SKM-1 (cell line): ENCODE data around the gene KCNJ10.

Source experiments
- DNase-seq: peaks from one replicate; lab custom pipeline; 2025; ENCODE audit not compliant: unreplicated experiment; lab: John Stamatoyannopoulos, UW

The KCNJ10 gene

GRCh38 chr1:159972443-159973205 is 97.3 kb downstream of the KCNJ10 start:
- DNase-seq, result no peak

GRCh38 chr1:159970932-159971342 is 99.0 kb downstream of the KCNJ10 start:
- no peak for DNase-seq

DNA sequence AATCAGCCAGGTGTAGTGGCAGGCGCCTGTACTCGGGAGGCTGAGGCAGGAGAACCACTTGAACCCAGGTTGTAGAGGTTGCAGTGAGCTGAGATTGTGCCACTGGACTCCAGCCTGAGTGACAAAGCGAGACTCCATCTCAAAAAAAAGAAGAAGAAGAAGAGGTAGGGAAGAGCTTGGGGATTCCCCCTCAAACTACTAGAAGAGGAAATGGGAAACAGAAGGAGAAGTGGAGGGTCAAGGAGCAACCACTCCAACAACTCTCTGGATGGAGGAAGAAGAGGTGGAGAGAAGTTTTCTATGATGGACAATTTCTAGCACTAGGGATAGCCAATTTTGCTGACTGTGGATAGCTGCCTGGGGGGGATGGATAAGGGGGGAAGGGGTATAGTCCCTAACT is 101.1 kb downstream of the KCNJ10 start:
- no peak for DNase-seq

DNA sequence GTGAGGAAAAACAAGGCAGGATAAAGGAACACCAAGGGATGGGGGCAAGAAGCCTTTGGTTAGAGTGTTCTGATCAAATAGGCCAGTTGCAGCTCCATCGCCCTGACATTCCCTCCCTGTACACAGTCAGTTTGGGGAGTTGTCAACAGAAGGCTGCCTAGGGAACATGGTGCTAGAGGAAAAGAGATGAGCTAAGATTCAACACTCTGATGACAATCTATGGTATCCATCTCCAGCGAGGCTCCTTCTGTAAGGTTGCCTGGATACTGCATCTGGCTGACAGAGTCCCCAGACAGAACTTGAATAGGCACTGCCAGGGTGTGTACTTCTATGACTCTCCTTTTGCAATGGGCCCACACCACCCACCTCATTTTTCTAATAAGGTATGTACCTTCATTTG is 104.7 kb downstream of the KCNJ10 start:
- no peak for DNase-seq

- no peak for DNase-seq
Measured at GRCh38 chr1:159964144-159964543, 105.8 kb downstream of the KCNJ10 start.

- no peak for DNase-seq
Measured at GRCh38 chr1:159962176-159962575, 107.8 kb downstream of the KCNJ10 start.

GRCh38 chr1:159961636-159962035 is 108.3 kb downstream of the KCNJ10 start:
- DNase-seq, result no peak

- DNase-seq, result no peak
Measured at GRCh38 chr1:159960721-159961381, 109.1 kb downstream of the KCNJ10 start.

GRCh38 chr1:159959451-159959850 is 110.5 kb downstream of the KCNJ10 start:
- no peak for DNase-seq

DNA sequence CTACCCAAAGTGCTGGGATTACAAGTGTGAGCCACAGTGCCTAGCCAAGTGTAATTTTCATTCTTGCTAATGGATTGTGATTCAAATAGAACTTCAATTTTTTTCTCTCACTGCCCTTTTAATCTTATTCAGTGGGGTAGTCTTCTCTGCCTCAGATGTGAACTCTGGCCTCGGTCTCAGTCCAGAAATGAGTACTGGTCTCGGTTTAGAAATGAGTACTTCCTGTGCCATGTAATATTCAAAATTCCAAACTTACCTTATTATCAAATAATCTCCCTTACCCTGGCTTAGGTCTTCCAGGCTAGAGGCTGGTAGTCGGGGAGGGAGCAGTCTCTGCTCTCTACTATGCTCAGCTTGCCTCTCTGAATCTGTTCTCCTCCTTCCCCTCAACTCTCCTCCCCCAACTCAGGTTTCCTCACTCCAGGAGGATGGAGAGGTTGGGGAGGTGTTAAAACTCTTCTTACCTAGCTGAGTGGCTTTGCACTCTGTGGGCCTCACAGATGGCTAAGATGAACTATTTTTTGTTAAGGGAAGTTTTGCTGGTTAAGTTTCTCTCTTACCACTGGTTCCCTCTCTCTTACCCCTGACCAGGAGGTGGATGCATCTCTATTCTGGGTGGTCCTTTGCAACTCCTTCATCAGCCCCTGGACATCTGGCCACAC is 111.1 kb downstream of the KCNJ10 start:
- no peak for DNase-seq

GRCh38 chr1:159957824-159958268 is 112.1 kb downstream of the KCNJ10 start:
- DNase-seq, result no peak

GRCh38 chr1:159955456-159955855 is 114.5 kb downstream of the KCNJ10 start:
- DNase-seq, result no peak

DNA sequence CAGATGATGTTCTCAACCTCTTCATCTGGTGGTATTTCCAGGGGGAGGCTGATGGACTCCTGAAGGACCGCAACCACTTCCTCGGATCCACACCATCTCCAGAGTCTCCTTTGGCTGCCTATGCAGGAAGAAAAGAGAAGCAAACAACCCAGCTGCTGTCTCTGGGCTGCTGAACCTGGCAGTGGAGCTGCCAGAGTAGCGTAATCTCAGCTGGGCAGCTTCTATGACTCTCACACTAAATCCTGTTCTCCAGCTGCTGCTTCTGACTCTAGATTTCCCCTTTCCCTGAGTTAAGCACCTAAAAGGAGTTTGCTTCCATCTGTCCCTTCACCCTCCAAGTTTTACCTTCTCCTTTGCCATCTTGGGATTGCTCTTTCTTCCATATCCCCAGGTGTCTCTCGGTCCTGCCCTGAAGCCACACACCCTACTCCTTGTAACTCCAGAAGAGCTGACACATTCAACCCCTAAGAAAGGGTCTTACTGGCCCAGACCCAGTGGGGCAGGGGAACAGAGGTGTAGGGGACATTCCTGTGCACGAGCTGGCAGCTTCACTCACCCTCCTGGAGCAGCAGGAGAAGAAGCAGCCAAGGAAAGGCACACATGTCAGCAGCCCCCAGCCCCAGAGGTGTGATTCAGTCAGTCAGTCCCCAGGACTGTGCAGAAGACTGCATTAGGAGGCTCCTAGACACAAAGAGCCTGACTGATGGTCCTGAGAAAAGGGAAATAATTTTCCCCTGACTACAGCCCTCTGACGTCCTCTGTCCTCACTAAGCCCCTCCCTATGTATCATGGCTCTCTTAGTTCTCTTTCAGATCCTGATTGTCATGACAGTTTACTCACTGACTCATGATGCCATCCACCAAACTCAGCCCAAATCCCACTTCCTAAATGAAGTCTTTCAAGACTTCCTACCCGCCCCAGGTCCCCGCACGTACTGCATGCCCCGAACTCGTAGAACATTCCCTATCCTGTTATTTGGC is 116.1 kb downstream of the KCNJ10 start, which contains the start of gene SLAMF9:
SLAMF9 (minus strand) TSS at position 702 of the 980 bp plus-strand sequence; CDS start at position 602, 100 bp downstream.
- no peak for DNase-seq

- no peak for DNase-seq
Measured at GRCh38 chr1:159952932-159953331, 117.0 kb downstream of the KCNJ10 start.

DNA sequence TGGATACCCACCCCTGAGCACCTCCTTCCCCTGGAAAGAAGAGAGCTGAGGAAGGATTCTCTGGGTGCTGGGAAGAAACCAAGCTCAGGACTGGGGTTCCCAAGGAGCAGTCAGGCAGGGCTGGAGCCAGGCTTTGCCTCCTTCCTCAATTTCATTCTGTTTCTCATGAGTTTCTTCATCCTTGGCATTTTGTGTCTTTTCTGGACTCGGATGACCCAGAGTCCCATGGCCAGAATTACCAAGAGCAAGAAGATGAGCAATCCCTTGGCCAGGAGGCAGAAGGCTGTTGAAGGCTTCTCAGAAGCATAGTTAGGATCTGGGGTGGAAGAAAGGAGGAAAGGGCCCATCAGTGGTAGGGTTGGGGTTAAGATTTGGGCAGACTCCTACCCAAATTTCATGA is 118.4 kb downstream of the KCNJ10 start:
- DNase-seq, result no peak

DNA sequence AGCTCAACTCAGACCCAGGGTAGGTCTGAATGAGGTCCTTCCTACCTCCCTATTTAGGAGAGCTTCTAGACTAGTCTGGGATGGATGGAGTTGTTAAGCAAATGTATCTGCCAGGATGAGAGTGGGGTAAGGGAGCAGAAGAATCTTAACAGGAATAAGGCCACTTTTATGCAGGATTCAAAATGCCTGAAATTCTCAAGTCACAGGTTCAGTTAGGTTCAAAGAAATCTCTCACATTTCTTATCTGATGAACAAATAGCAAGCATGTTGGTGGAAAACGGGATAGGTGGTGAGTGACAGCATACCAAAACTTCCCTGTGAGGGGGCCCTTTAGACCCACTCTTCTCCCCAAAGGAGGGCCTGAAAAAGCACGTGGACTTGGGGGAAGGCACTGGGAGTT is 118.9 kb downstream of the KCNJ10 start:
- no peak for DNase-seq

DNA sequence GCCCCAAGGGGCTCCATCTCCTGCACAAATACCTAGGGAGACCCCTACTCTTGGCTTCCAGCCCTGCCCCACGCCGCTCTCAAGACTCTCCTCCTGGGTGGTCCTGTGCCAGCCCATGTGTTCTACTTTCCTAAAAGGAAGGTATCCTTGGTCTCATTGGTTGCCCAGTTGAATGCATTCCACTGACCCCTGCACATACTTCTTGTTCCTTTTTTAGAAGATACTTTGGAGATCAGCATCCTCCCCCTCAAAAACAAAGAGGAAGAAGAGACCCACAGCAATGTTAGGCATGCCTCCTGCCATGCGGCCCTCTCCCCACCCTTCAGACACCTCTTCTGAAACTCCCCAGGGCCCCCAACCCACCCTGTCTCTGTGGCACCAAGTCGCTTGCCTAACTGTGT is 120.0 kb downstream of the KCNJ10 start:
- peak; percentile 74 for DNase-seq

GRCh38 chr1:159949123-159949522 is 120.8 kb downstream of the KCNJ10 start:
- DNase-seq, result no peak
